ENCODE results near the gene EPHB1. TPM values are rescaled to one million over a fixed set of nuclear protein-coding genes. Genes with fewer than 3 reads are reported as not detected.

Gene EPHB1
- total RNA-seq, 1 donor from 2014 or later = 1.6 TPM

DNA sequence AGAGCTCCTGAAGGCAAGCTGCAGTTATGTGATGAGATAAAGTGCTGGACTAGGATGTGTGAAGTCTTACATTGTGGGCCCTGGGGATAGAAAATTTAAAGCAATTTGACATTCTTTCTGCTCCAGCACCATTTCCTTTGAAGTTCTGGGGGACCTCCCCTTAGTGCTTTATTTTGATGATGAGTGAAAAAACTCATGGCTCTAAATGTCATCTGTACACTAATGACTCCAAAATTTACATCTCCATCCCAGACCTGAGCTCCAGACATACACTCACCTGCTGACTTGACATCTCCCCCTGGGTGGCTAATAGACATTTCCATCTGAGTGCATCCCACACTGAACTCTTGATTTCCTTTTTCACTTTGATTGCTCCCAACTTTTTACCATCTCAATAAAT, 276.4 kb downstream of the EPHB1 start:
- ATAC-seq = no peak
- Histone ChIP-seq H3K4me1 (no peaks in the 10 kb centered on the region), H3K27me3 (no peaks in the 10 kb centered on the region), H3K9me3 (no peaks in the 10 kb centered on the region), H3K27ac (no peak overlapping the region), H3K36me3 (no peaks in the 10 kb centered on the region), H3K4me3 (no peak overlapping the region)
- no peak for DNase-seq
- intact Hi-C loops (cut with DNase I) = no loop called here
- TF ChIP-seq, protein P1, sequence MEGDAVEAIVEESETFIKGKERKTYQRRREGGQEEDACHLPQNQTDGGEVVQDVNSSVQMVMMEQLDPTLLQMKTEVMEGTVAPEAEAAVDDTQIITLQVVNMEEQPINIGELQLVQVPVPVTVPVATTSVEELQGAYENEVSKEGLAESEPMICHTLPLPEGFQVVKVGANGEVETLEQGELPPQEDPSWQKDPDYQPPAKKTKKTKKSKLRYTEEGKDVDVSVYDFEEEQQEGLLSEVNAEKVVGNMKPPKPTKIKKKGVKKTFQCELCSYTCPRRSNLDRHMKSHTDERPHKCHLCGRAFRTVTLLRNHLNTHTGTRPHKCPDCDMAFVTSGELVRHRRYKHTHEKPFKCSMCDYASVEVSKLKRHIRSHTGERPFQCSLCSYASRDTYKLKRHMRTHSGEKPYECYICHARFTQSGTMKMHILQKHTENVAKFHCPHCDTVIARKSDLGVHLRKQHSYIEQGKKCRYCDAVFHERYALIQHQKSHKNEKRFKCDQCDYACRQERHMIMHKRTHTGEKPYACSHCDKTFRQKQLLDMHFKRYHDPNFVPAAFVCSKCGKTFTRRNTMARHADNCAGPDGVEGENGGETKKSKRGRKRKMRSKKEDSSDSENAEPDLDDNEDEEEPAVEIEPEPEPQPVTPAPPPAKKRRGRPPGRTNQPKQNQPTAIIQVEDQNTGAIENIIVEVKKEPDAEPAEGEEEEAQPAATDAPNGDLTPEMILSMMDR (IDR thresholded peaks at IDR 0.05) = no peak

DNA sequence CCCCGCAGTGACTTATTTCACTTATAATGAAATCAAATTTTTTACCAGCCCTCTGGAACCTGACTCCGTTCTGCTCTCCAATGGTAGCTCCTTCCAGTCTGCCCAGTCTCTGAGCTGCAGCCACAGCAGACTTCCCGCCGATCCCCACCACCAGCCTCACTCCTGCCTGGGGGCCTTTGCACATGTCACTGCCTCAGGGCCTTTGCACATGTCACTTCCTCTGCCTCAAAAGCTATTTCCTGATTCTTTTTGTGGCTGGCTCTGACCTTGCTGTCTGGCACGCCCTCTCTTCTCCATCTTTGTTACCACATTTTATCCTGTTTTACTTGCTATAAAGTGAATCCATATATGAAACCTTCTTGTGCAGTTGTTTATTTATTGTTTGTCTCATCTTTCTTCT, 277.4 kb downstream of the EPHB1 start:
- Histone ChIP-seq H3K36me3 (no peaks in the 10 kb centered on the region), H3K9me3 (no peaks in the 10 kb centered on the region), H3K27ac (no peak overlapping the region), H3K4me3 (no peak overlapping the region), H3K4me1 (no peaks in the 10 kb centered on the region), H3K27me3 (no peaks in the 10 kb centered on the region)
- DNase-seq (no peak), ATAC-seq (no peak)
- intact Hi-C loops (cut with DNase I) = no loop called here
- TF ChIP-seq, protein P1 (IDR thresholded peaks at IDR 0.05) = no peak

DNA sequence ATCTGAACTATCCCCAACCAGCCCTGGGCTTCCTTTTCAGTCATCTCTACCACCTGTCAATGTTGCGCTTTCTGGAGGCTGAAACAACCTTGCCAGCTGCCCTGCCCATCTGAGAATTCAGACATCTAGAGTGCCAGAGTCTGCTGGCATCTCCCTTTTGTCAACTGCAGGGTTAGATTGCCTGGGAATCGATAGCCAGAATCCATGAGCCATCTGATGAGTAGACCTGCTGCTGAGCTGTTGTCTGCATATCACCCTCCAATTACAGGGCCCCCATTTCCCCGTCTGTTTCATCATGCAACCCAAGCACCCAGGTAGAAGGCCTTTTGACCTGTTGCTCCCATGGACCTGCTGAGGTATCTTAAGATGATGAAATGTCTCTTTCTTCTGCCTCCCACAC, 280.1 kb downstream of the EPHB1 start:
- no peak overlapping the region for H3K4me3 ChIP-seq
- no peaks in the 10 kb centered on the region for H3K27me3 ChIP-seq
- ATAC-seq (no peak), DNase-seq (no peak)
- no peak overlapping the region for H3K27ac ChIP-seq
- no peaks in the 10 kb centered on the region for H3K4me1 ChIP-seq
- intact Hi-C loops (cut with DNase I) = no loop called here
- TF ChIP-seq, protein P1 (IDR thresholded peaks at IDR 0.05) = no peak
- no peaks in the 10 kb centered on the region for H3K9me3 ChIP-seq
- no peaks in the 10 kb centered on the region for H3K36me3 ChIP-seq

DNA sequence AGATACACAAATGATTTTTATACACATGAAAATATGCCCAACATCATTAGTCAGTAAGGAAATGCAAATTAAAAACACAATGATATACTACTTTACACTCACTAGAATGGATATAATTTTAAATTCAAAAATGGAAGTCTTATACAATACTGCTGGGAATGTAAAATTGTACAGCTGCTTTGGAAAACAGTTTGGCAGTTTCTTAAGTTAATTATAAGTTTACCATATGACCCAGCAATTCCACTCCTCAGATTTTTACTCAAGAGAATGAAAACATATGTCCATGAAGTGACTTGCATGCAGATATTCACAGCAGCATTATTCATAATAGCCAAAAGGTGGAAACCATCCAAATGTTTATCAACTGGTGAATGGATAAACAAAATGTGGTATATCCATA, 281.3 kb downstream of the EPHB1 start:
- Histone ChIP-seq H3K27ac (no peak overlapping the region), H3K9me3 (no peaks in the 10 kb centered on the region), H3K36me3 (no peaks in the 10 kb centered on the region), H3K4me3 (no peak overlapping the region), H3K27me3 (no peaks in the 10 kb centered on the region), H3K4me1 (no peaks in the 10 kb centered on the region)
- intact Hi-C loops (cut with DNase I) = no loop called here
- DNase-seq (no peak), ATAC-seq (no peak)
- TF ChIP-seq, protein P1 (IDR thresholded peaks at IDR 0.05) = no peak

DNA sequence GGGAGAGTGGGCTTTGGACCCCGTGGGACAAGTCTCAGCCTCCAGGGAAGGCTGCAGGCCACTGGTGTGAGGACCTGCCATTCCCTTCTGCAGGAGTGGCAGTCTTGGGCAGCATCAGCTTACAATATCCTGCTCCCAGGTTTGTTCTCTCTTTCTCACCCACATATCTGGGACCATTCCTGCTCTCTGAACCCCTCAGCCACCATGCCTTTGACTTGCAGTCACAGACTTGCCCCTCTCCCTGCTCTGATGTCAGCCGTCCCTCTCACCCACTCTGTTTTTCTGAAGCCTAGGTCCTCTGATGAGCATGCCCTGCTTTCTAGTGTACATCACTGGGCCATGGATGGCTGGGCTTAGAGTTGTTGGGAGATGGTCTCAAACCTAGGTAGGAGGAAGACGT, 282.1 kb downstream of the EPHB1 start:
- no peak for ATAC-seq
- Histone ChIP-seq H3K9me3 (no peaks in the 10 kb centered on the region), H3K36me3 (no peaks in the 10 kb centered on the region), H3K4me3 (no peak overlapping the region), H3K27ac (no peak overlapping the region), H3K27me3 (no peaks in the 10 kb centered on the region), H3K4me1 (no peaks in the 10 kb centered on the region)
- TF ChIP-seq, protein P1 (IDR thresholded peaks at IDR 0.05) = no peak
- intact Hi-C loops (cut with DNase I) = no loop called here
- no peak for DNase-seq

DNA sequence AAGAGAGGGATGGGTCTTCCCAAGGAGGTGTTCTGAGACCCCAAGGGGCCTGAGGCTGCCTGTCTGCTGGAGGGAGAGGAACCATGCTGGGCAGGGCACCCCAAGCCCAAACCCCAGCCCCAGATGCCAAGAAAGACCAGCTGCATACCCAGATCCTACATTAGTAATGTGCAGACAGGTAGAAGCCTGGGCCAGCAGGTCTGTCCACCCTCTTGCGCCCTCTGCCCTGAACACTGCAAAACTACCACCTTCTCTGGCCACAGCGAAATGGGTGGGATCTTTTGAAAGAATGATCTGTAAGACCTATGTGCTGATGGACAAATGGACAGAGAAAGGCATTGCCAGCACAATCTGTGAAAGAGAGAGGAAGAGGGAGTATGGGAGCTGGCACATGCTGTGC, 283.2 kb downstream of the EPHB1 start:
- no peaks in the 10 kb centered on the region for H3K27me3 ChIP-seq
- intact Hi-C loops (cut with DNase I) = no loop called here
- no peak for DNase-seq

More for the DNA sequence above, 283.2 kb downstream of the EPHB1 start:
- TF ChIP-seq, protein P1 (IDR thresholded peaks at IDR 0.05) = no peak
- Histone ChIP-seq H3K9me3 (no peaks in the 10 kb centered on the region), H3K36me3 (no peaks in the 10 kb centered on the region), H3K27ac (no peak overlapping the region), H3K4me1 (no peaks in the 10 kb centered on the region), H3K4me3 (no peak overlapping the region)
- no peak for ATAC-seq

Data from upper lobe of right lung (tissue), 1 donor.